Activated T-cell treated with anti-CD3 and anti-CD28 coated beads, Interleukin-2, amount 50 U/mL, for 4 hours (primary cell): ENCODE results near the gene DPM1. TPM values are rescaled to one million over a fixed set of nuclear protein-coding genes. Genes with fewer than 3 reads are reported as not detected.

ENCODE experiments used
- ATAC-seq, 2 donors: fragments of 200-7000 bp; cut with Tn5 transposase; one replicate each; pipeline ENCODE4 v1.10.0; 2021
- DNase-seq: peaks from one replicate; pipeline ENCODE4 v3.0.0-alpha.2; 2020
- H3K27me3 Mint-ChIP-seq: one replicate; pipeline ENCODE4 v1.8.0; 2021; ENCODE audit warnings: low read depth, mixed read lengths
- H3K36me3 Mint-ChIP-seq: one replicate; pipeline ENCODE4 v1.8.0; 2022; ENCODE audit warnings: mixed read lengths; ENCODE audit not compliant: insufficient read depth
- H3K4me1 Mint-ChIP-seq: one replicate; pipeline ENCODE4 v1.8.0; 2021; ENCODE audit warnings: low read depth, mixed read lengths
- H3K4me3 Mint-ChIP-seq: one replicate; pipeline ENCODE4 v1.8.0; 2021; ENCODE audit warnings: mild to moderate bottlenecking, moderate library complexity, mixed read lengths
- H3K9me3 Mint-ChIP-seq: one replicate; pipeline ENCODE4 v1.8.0; 2021; ENCODE audit warnings: mixed read lengths
- total RNA-seq, 3 donors: library from RNA; stranded (reverse); gene quantifications; one replicate each; pipeline ENCODE4 v1.2.1, GENCODE V29; 2021

DPM1 gene
- total RNA-seq, 3 donors from 2014 or later = 66.4 to 73.4 (median 70.9) TPM

DNA sequence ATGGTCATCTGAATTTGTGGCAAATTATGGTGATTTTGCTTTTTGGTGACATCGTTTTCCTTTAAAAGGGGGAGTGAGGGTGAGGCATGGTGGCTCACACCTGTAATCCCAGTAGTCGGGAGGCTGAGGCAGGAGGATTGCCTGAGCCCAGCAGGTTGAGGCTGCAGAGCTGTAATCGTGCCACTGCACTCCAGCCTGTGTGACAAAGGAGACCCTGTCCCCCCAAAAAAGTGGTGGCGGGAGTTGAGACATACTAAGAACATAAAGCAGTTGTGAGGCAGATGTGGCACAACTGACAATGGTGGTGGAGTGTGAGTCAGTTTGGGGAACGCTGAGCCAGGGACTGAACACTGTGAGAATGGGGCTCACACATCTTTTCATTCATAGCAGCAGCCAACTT, 72.6 kb downstream of the DPM1 start:
- DNase-seq (no peak), ATAC-seq (no peak)
- H3K4me1 Mint-ChIP-seq = no peaks in the 10 kb centered on the region
- no peak overlapping the region for H3K4me3 Mint-ChIP-seq
- no peaks in the 10 kb centered on the region for H3K9me3 Mint-ChIP-seq
- peaks cover 14% of the 10 kb centered on the region for H3K36me3 Mint-ChIP-seq
- H3K27me3 Mint-ChIP-seq = no peaks in the 10 kb centered on the region

DNA sequence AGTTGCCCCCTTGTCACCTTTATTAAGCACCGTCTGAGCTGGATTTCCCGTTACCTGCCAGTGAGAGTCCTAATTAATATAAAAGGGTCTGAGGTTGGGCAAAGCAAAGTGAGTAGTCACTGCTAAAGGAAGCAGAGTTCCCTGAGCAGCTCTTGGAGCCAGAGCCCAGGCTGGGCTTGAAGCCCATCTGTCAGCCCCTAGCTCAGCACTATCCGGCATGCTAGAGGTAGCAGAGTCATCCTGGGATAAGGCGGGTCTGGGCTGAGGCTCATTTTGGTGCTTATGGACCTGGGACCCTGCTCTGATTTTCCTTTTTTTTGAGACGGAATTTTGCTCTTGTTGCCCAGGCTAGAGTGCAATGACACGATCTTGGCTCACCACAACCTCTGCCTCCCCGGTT, 73.3 kb downstream of the DPM1 start:
- no peak for ATAC-seq
- Mint-ChIP-seq H3K4me1 (no peaks in the 10 kb centered on the region), H3K36me3 (peaks cover 14% of the 10 kb centered on the region), H3K4me3 (no peak overlapping the region), H3K27me3 (no peaks in the 10 kb centered on the region), H3K9me3 (no peaks in the 10 kb centered on the region)
- no peak for DNase-seq

Other genes starting within 250 kb of the DPM1 start
- 1 to 10 TPM; 6.8 to 9.4 (median 8.4) TPM for gene PARD6B, start 227.0 kb downstream of the DPM1 start, total RNA-seq
- gene BCAS4, start 163.5 kb downstream of the DPM1 start, total RNA-seq = 10 to 100 TPM; 10.2 to 13.6 (median 12.7) TPM
- 10 to 100 TPM; 55.0 to 59.6 (median 55.2) TPM for gene ADNP, start 27.1 kb downstream of the DPM1 start, total RNA-seq
- gene MOCS3, start 286 bp upstream of the DPM1 start, total RNA-seq = 10 to 100 TPM in 2 of 3 donors, 1 to 10 TPM in 1; 8.7 to 10.3 (median 10.3) TPM
- 10 to 100 TPM in 1 of 3 donors, 1 to 10 TPM in 2; 6.7 to 10.2 (median 7.0) TPM for gene KCNG1, start 64.6 kb upstream of the DPM1 start, total RNA-seq